HG02571 (cell line): ENCODE data around the gene RALGAPA2.

Source experiments
- ATAC-seq: cut with Tn5 transposase; IDR thresholded peaks from one replicate; pipeline ENCODE4 v1.9.1; 2021; ENCODE audit warnings: mild to moderate bottlenecking, moderate library complexity; ENCODE audit not compliant: unreplicated experiment

RALGAPA2 gene

GRCh38 chr20:20729563-20729962, 17.1 kb upstream of the RALGAPA2 start:
- no peak for ATAC-seq

- no peak for ATAC-seq
These were observed 9.0 kb upstream of the RALGAPA2 start for GRCh38 chr20:20721489-20721888.

- ATAC-seq, result no peak
These were observed 7.7 kb upstream of the RALGAPA2 start for GRCh38 chr20:20720158-20720557.

GRCh38 chr20:20719411-20719810, 7.0 kb upstream of the RALGAPA2 start:
- ATAC-seq, result no peak

- no peak for ATAC-seq
These were observed 861 bp upstream of the RALGAPA2 start for GRCh38 chr20:20713244-20713765.

- peak; percentile 2 for ATAC-seq
These were observed 405 bp downstream of the RALGAPA2 start for GRCh38 chr20:20712004-20712473.

- ATAC-seq, result no peak
These were observed 1.0 kb downstream of the RALGAPA2 start for GRCh38 chr20:20711413-20711812.

GRCh38 chr20:20710443-20711315, 1.8 kb downstream of the RALGAPA2 start:
- no peak for ATAC-seq

GRCh38 chr20:20709887-20710286, 2.6 kb downstream of the RALGAPA2 start:
- no peak for ATAC-seq

- no peak for ATAC-seq
These were observed 6.2 kb downstream of the RALGAPA2 start for GRCh38 chr20:20706285-20706684.

- ATAC-seq, result no peak
These were observed 9.9 kb downstream of the RALGAPA2 start for GRCh38 chr20:20702330-20703245.

GRCh38 chr20:20699917-20700316, 12.5 kb downstream of the RALGAPA2 start:
- no peak for ATAC-seq

GRCh38 chr20:20699144-20699543, 13.3 kb downstream of the RALGAPA2 start:
- ATAC-seq, result no peak

- no peak for ATAC-seq
These were observed 15.1 kb downstream of the RALGAPA2 start for GRCh38 chr20:20697325-20697845.

GRCh38 chr20:20695250-20695816, 17.1 kb downstream of the RALGAPA2 start:
- ATAC-seq, result no peak

- no peak for ATAC-seq
These were observed 17.9 kb downstream of the RALGAPA2 start for GRCh38 chr20:20694591-20694990.

- ATAC-seq, result no peak
These were observed 19.9 kb downstream of the RALGAPA2 start for GRCh38 chr20:20692587-20692986.

- peak; percentile 22 for ATAC-seq
These were observed 20.8 kb downstream of the RALGAPA2 start for GRCh38 chr20:20691477-20692235.

GRCh38 chr20:20690676-20691476, 21.6 kb downstream of the RALGAPA2 start:
- peak; percentile 59 for ATAC-seq
